ENCODE results near the gene TIGD4. TPM values are rescaled to one million over a fixed set of nuclear protein-coding genes. Genes with fewer than 3 reads are reported as not detected.
A peak's percentile ranks its signal among the peaks of the same experiment; 100 is the strongest.

The TIGD4 gene
- total RNA-seq, 1 experiment from 2014 or later: 3.1 TPM

DNA sequence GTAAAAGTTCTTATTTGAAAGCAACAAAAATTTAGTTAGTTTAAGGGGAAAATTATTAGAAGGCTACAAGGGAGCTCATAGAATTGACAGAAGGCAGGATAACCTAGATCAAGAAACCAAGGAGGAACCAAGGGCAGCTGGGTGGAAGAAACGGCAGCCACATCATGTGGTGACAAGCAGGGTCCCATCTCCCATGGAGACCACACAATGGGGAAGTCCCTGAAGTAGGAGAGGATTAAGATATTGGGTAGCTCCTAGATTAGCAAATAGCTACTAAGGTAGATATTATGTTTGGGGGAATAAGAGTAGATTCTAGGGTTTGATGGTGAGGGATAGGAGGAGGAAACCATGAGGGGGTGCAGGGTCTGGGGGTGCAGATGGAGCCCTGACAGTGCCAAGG is 51.7 kb downstream of the TIGD4 start:
- H3K79me2 ChIP-seq (ENCODE audit: low read length): no peaks in the 10 kb centered on the region
- H3K36me3 ChIP-seq (ENCODE audit: insufficient read depth, low read length): no peaks in the 10 kb centered on the region
- peak overlapping the region; percentile 50 for H3K4me2 ChIP-seq (ENCODE audit: low read depth, low read length, poor library complexity, severe bottlenecking)

GRCh38 chr4:152724494-152724893 is 55.0 kb downstream of the TIGD4 start:
- no peak for DNase-seq
- H3K9ac ChIP-seq (ENCODE audit: low read length): no peak overlapping the region
- H3K27ac ChIP-seq (ENCODE audit: low read length): no peak overlapping the region
- no peaks in the 10 kb centered on the region for H3K27me3 ChIP-seq (ENCODE audit: low read length)
- no peaks in the 10 kb centered on the region for H3K9me2 ChIP-seq (replicated peaks; ENCODE audit: insufficient read depth, low read length)
- no peaks in the 10 kb centered on the region for H3K9me3 ChIP-seq (ENCODE audit: low read length)
- peaks cover 21% of the 10 kb centered on the region for H3K4me1 ChIP-seq (ENCODE audit: low read length)
- no peak overlapping the region for H3K4me3 ChIP-seq (ENCODE audit: low read length)
- H2AFZ ChIP-seq (ENCODE audit: low read length): no peak overlapping the region
- H3K79me2 ChIP-seq (ENCODE audit: low read length): no peaks in the 10 kb centered on the region
- peaks cover 29% of the 10 kb centered on the region; the same call in 1 of the 2 replicates for H4K20me1 ChIP-seq (ENCODE audit: insufficient read depth, low read depth, low read length)
- H3K36me3 ChIP-seq (ENCODE audit: insufficient read depth, low read length): no peaks in the 10 kb centered on the region
- H3K4me2 ChIP-seq (ENCODE audit: low read depth, low read length, poor library complexity, severe bottlenecking): no peak overlapping the region

More for the DNA sequence above, 51.7 kb downstream of the TIGD4 start:
- no peak overlapping the region for H3K27ac ChIP-seq (ENCODE audit: low read length)
- DNase-seq: peak; percentile 65
- 0 out of 2 replicates have a peak overlapping the region, but pooled peaks have one; percentile 13 for H3K4me3 ChIP-seq (ENCODE audit: low read length)
- H3K9ac ChIP-seq (ENCODE audit: low read length): no peak overlapping the region
- no peak overlapping the region for H2AFZ ChIP-seq (ENCODE audit: low read length)
- peaks cover 19% of the 10 kb centered on the region for H3K4me1 ChIP-seq (ENCODE audit: low read length)
- no peaks in the 10 kb centered on the region; the same call in 1 of the 2 replicates for H3K27me3 ChIP-seq (ENCODE audit: low read length)
- H3K9me3 ChIP-seq (ENCODE audit: low read length): no peaks in the 10 kb centered on the region
- H4K20me1 ChIP-seq (ENCODE audit: insufficient read depth, low read depth, low read length): peaks cover 33% of the 10 kb centered on the region; the same call in 1 of the 2 replicates
- H3K9me2 ChIP-seq (replicated peaks; ENCODE audit: insufficient read depth, low read length): no peaks in the 10 kb centered on the region

DNA sequence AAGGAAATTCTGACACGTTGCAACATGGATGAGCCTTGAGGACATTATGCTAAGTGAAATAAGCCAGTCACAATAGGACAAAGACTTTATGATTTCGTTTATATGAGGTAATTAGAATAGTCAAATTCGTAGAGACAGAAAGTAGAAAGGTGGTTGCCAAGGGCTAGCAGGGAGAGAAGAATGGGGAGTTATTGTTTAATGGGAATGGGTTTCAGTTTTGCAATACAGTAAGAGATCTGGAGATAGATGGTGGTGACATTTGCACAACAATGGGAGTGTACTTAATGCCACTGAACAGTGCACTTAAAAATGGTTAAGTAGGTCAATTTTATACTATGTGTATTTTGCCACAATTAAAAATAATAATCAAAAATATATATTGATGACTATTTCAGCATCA is 56.3 kb downstream of the TIGD4 start:
- Histone ChIP-seq H3K79me2 (ENCODE audit: low read length) (no peaks in the 10 kb centered on the region), H3K36me3 (ENCODE audit: insufficient read depth, low read length) (no peaks in the 10 kb centered on the region), H3K4me3 (ENCODE audit: low read length) (no peak overlapping the region), H3K4me1 (ENCODE audit: low read length) (peaks cover 20% of the 10 kb centered on the region), H4K20me1 (ENCODE audit: insufficient read depth, low read depth, low read length) (peaks cover 21% of the 10 kb centered on the region; the same call in 1 of the 2 replicates), H3K9ac (ENCODE audit: low read length) (no peak overlapping the region), H3K27ac (ENCODE audit: low read length) (no peak overlapping the region), H3K27me3 (ENCODE audit: low read length) (no peaks in the 10 kb centered on the region), H3K9me3 (ENCODE audit: low read length) (no peaks in the 10 kb centered on the region), H2AFZ (ENCODE audit: low read length) (no peak overlapping the region), H3K9me2 (replicated peaks; ENCODE audit: insufficient read depth, low read length) (no peaks in the 10 kb centered on the region), H3K4me2 (ENCODE audit: low read depth, low read length, poor library complexity, severe bottlenecking) (no peak overlapping the region)
- no peak for DNase-seq

DNA sequence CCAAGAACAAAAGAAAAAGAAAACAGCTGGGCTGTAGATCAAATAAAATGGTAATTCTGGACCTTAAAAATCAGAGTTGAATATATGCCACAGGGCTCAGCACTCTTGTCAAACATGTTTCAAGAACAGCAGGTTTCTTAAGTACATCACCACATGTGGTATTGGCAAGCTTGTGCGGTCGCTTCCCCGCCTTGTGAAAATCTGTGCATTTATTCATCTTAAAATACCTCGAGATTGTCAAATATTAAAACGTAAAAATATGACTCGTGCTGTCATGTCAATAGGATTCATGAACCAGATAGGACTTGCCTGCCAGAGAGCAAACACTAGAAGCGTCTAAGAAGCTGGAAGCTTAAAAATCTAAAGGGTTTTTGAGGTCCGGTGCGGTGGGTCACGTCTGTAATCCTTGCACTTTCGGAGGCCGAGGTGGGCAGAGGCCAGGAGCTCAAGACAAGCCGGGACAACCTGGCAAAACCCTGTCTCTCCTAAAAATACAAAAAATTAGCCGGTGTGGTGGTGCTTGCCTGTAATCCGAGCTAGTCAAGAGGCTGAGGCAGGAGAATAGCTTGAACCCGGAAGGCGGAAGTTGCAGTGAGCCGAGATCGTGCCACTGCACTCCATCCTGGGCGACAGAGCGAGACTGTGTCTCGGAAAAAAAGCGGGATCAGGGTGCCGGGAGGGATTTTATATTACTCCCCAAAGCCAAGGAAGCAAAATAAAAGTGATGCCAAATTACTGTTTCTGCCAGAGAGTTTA is 59.6 kb downstream of the TIGD4 start:
- Histone ChIP-seq H3K27ac (ENCODE audit: low read length) (no peak overlapping the region), H3K9me2 (replicated peaks; ENCODE audit: insufficient read depth, low read length) (no peaks in the 10 kb centered on the region), H3K36me3 (ENCODE audit: insufficient read depth, low read length) (no peaks in the 10 kb centered on the region), H3K9ac (ENCODE audit: low read length) (no peak overlapping the region), H3K4me1 (ENCODE audit: low read length) (peaks cover 9% of the 10 kb centered on the region), H3K4me2 (ENCODE audit: low read depth, low read length, poor library complexity, severe bottlenecking) (no peak overlapping the region), H3K27me3 (ENCODE audit: low read length) (no peaks in the 10 kb centered on the region), H3K4me3 (ENCODE audit: low read length) (no peak overlapping the region), H4K20me1 (ENCODE audit: insufficient read depth, low read depth, low read length) (peaks cover 5% of the 10 kb centered on the region; the same call in 1 of the 2 replicates), H2AFZ (ENCODE audit: low read length) (no peak overlapping the region), H3K79me2 (ENCODE audit: low read length) (no peaks in the 10 kb centered on the region), H3K9me3 (ENCODE audit: low read length) (no peaks in the 10 kb centered on the region)
- DNase-seq: no peak

Other genes with a start within 250 kb of the TIGD4 start
- gene FBXW7, start 243.6 kb downstream of the TIGD4 start, total RNA-seq (2014; rRNA removed; shearing (Covaris generic); ENCODE audit: low replicate concordance): 30.9 and 44.4 TPM in 2 replicates
- 0.14 and 0.22 TPM in 2 replicates for gene TMEM154, start 99.7 kb downstream of the TIGD4 start, total RNA-seq (2014; rRNA removed; shearing (Covaris generic); ENCODE audit: low replicate concordance)
- 81.7 and 90.2 TPM in 2 replicates for gene ARFIP1, start 224 bp upstream of the TIGD4 start, total RNA-seq (2014; rRNA removed; shearing (Covaris generic); ENCODE audit: low replicate concordance)
- gene FHDC1, start 156.6 kb upstream of the TIGD4 start, total RNA-seq (2014; rRNA removed; shearing (Covaris generic); ENCODE audit: low replicate concordance): 0.07 and 0.61 TPM in 2 replicates

Data from Karpas-422 (cell line).